ENCODE results near the gene SLC8A2. TPM values are rescaled to one million over a fixed set of nuclear protein-coding genes. Genes with fewer than 3 reads are reported as not detected.

The SLC8A2 gene
- total RNA-seq, 1 experiment from 2014 or later, result 0.10 TPM

DNA sequence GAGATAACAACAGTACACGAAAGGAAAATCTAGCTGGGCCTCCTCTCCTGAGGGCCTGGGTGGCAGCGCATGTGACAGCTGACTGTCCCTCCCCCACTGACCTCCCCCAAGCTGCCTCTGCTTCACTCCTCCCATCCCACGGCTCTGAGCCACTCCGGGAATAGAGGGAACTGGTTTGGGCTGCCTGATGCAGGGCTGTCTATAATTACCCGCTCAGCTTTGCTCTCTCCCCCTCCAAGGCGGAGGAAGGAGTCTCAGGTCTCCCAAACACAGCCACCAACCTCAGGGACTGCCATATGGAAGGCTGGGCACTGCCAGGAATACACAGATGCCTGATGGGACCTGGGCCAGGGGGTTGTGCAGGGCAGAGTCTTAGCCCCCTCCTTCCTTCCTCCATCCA lies 35.3 kb upstream of the SLC8A2 start:
- no TSS peak for BruUV-seq (replicated peaks)
- ChIA-PET POLR2A (no interaction called here), CTCF (no interaction called here)
- no peaks in the 10 kb centered on the region for H3K27me3 ChIP-seq (ENCODE audit: control insufficient read depth, insufficient read depth, low read length)
- ATAC-seq, result no peak
- no peak overlapping the region for H3K4me3 ChIP-seq (ENCODE audit: low read depth in 2 of 2, low read length in 2 of 2)
- no peaks in the 10 kb centered on the region for H3K36me3 ChIP-seq (ENCODE audit: control insufficient read depth, insufficient read depth, low read length)
- intact Hi-C loops (cut with micrococcal nuclease; ENCODE audit: unreplicated experiment), result no loop called here
- in situ Hi-C loops (cut with HindIII; ENCODE audit: low pct_unique_long_range_greater_than_20kb, low sequenced_read_pairs), result no loop called here
- peaks cover 10% of the 10 kb centered on the region for H3K4me1 ChIP-seq (ENCODE audit: control insufficient read depth, insufficient read depth, low read length)
- no peaks in the 10 kb centered on the region for H3K9me3 ChIP-seq (ENCODE audit: control insufficient read depth, insufficient read depth, low read depth, low read length)
- no peak for DNase-seq (ENCODE audit: low read depth, low spot score)
- no peak for TF ChIP-seq SIN3A (IDR thresholded peaks at IDR 0.05; ENCODE audit: borderline replicate concordance, insufficient read depth, low read depth, low read length)
- TF ChIP-seq, protein P1, sequence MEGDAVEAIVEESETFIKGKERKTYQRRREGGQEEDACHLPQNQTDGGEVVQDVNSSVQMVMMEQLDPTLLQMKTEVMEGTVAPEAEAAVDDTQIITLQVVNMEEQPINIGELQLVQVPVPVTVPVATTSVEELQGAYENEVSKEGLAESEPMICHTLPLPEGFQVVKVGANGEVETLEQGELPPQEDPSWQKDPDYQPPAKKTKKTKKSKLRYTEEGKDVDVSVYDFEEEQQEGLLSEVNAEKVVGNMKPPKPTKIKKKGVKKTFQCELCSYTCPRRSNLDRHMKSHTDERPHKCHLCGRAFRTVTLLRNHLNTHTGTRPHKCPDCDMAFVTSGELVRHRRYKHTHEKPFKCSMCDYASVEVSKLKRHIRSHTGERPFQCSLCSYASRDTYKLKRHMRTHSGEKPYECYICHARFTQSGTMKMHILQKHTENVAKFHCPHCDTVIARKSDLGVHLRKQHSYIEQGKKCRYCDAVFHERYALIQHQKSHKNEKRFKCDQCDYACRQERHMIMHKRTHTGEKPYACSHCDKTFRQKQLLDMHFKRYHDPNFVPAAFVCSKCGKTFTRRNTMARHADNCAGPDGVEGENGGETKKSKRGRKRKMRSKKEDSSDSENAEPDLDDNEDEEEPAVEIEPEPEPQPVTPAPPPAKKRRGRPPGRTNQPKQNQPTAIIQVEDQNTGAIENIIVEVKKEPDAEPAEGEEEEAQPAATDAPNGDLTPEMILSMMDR (IDR thresholded peaks at IDR 0.05), result no peak
- TF ChIP-seq, protein P2, sequence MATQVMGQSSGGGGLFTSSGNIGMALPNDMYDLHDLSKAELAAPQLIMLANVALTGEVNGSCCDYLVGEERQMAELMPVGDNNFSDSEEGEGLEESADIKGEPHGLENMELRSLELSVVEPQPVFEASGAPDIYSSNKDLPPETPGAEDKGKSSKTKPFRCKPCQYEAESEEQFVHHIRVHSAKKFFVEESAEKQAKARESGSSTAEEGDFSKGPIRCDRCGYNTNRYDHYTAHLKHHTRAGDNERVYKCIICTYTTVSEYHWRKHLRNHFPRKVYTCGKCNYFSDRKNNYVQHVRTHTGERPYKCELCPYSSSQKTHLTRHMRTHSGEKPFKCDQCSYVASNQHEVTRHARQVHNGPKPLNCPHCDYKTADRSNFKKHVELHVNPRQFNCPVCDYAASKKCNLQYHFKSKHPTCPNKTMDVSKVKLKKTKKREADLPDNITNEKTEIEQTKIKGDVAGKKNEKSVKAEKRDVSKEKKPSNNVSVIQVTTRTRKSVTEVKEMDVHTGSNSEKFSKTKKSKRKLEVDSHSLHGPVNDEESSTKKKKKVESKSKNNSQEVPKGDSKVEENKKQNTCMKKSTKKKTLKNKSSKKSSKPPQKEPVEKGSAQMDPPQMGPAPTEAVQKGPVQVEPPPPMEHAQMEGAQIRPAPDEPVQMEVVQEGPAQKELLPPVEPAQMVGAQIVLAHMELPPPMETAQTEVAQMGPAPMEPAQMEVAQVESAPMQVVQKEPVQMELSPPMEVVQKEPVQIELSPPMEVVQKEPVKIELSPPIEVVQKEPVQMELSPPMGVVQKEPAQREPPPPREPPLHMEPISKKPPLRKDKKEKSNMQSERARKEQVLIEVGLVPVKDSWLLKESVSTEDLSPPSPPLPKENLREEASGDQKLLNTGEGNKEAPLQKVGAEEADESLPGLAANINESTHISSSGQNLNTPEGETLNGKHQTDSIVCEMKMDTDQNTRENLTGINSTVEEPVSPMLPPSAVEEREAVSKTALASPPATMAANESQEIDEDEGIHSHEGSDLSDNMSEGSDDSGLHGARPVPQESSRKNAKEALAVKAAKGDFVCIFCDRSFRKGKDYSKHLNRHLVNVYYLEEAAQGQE (IDR thresholded peaks at IDR 0.05; ENCODE audit: insufficient read depth in 1 of 2, low read depth in 2 of 2, low read length in 1 of 2), result no peak
- no peak for TF ChIP-seq POLR2AphosphoS5 (IDR thresholded peaks at IDR 0.05; ENCODE audit: low read depth, low read length)
- TF ChIP-seq TCF7L2 (IDR thresholded peaks at IDR 0.05; ENCODE audit: low read depth, low read length), result no peak
- H3K27ac ChIP-seq (ENCODE audit: low read length), result no peak overlapping the region

DNA sequence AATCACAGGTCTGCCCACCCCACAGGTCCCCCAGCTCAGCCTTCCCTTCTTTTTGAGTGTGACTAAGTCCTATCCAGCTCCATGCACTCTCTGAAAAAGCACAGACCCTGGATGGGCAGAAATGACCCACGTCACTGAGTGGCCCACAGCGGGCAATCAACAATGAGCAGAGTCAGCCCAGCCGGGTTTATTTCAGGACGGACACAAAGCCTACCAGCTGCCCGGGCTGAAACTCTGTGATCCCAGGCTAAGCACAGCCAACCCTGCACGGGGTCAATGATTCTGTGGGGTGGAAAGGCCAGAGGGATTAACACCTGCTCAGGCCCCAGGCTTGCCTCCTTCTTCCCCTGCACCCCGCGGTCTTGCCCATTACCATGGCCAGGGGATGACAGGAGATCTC lies 34.8 kb upstream of the SLC8A2 start:
- intact Hi-C loops (cut with micrococcal nuclease; ENCODE audit: unreplicated experiment), result no loop called here
- in situ Hi-C loops (cut with HindIII; ENCODE audit: low pct_unique_long_range_greater_than_20kb, low sequenced_read_pairs), result no loop called here
- ChIA-PET CTCF (no interaction called here), POLR2A (no interaction called here)
- TF ChIP-seq TCF7L2 (IDR thresholded peaks at IDR 0.05; ENCODE audit: low read depth, low read length) (no peak), SIN3A (IDR thresholded peaks at IDR 0.05; ENCODE audit: borderline replicate concordance, insufficient read depth, low read depth, low read length) (no peak)
- TF ChIP-seq, protein P1 (IDR thresholded peaks at IDR 0.05), result no peak
- TF ChIP-seq, protein P2 (IDR thresholded peaks at IDR 0.05; ENCODE audit: insufficient read depth in 1 of 2, low read depth in 2 of 2, low read length in 1 of 2), result no peak
- no peak overlapping the region for H3K4me3 ChIP-seq (ENCODE audit: low read depth in 2 of 2, low read length in 2 of 2)
- H3K36me3 ChIP-seq (ENCODE audit: control insufficient read depth, insufficient read depth, low read length), result no peaks in the 10 kb centered on the region
- no peak for DNase-seq (ENCODE audit: low read depth, low spot score)
- H3K9me3 ChIP-seq (ENCODE audit: control insufficient read depth, insufficient read depth, low read depth, low read length), result no peaks in the 10 kb centered on the region
- no peak overlapping the region for H3K27ac ChIP-seq (ENCODE audit: low read length)
- ATAC-seq, result no peak
- peaks cover 7% of the 10 kb centered on the region for H3K4me1 ChIP-seq (ENCODE audit: control insufficient read depth, insufficient read depth, low read length)
- BruUV-seq (replicated peaks), result no TSS peak
- no peaks in the 10 kb centered on the region for H3K27me3 ChIP-seq (ENCODE audit: control insufficient read depth, insufficient read depth, low read length)

Data from Panc1 (cell line).